ENCODE data around the gene HOXA4.

- TF ChIP-seq POLR2A (IDR thresholded peaks at IDR 0.05; ENCODE audit: low read depth, low read length) (no peak), TAF1 (IDR thresholded peaks at IDR 0.05; ENCODE audit: low read depth, low read length) (no peak)
Observed at GRCh38 chr7:27148756-27149641, 18.4 kb upstream of the HOXA4 start.
